ENCODE results near the gene SHFL.

GRCh38 chr19:10111405-10111811 is 25.3 kb downstream of the SHFL start, which contains the start of gene P2RY11:
- TF ChIP-seq CTCF (IDR thresholded peaks at IDR 0.05) (no peak), POLR2AphosphoS5 (IDR thresholded peaks at IDR 0.05; ENCODE audit: low read depth, low read length) (no peak), REST (IDR thresholded peaks at IDR 0.05; ENCODE audit: insufficient read depth in 1 of 2, low read depth in 2 of 2, low read length in 1 of 2) (no peak), SIN3A (IDR thresholded peaks at IDR 0.05; ENCODE audit: borderline replicate concordance, insufficient read depth, low read depth, low read length) (no peak), TCF7L2 (IDR thresholded peaks at IDR 0.05; ENCODE audit: low read depth, low read length) (no peak)
